Heart right ventricle (tissue), 16 donors: ENCODE data around the gene TFG. TPM values are rescaled to one million over a fixed set of nuclear protein-coding genes. Genes with fewer than 3 reads are reported as not detected.

Source experiments
- ATAC-seq, 8 donors: fragments of 200-7000 bp; cut with Tn5 transposase; one replicate each; pipeline ENCODE4 v1.9.1; 2020; ENCODE audit warnings: mild to moderate bottlenecking in 8 of 8, moderate library complexity in 8 of 8, moderate number of reproducible peaks in 1 of 8
- DNase-seq, 2 donors: peaks; one replicate each; pipeline ENCODE4 v3.0.0-alpha.2; 2020
- H3K27ac ChIP-seq, 10 donors: fragments of 200-600 bp; sonication (generic) in 2 of 10; one replicate each; pipeline versions ENCODE4 v1.5.0 to v1.8.0; 2020 to 2022; ENCODE audit warnings: mild to moderate bottlenecking in 3 of 10
- H3K27me3 ChIP-seq, 7 donors: fragments of 200-600 bp; one replicate each; pipeline ENCODE4 v1.8.0; 2021 to 2022; ENCODE audit warnings: mild to moderate bottlenecking in 2 of 7
- H3K36me3 ChIP-seq, 9 donors: fragments of 200-600 bp; sonication (generic) in 1 of 9; one replicate each; pipeline versions ENCODE4 v1.5.0 to v1.8.0; 2020 to 2022; ENCODE audit warnings: mild to moderate bottlenecking in 2 of 9
- H3K4me1 ChIP-seq, 9 donors: fragments of 200-600 bp; sonication (generic) in 1 of 9; one replicate each; pipeline versions ENCODE4 v1.5.0 to v1.8.0; 2020 to 2022; ENCODE audit warnings: mild to moderate bottlenecking in 4 of 9
- H3K4me3 ChIP-seq, 10 donors: fragments of 200-600 bp; sonication (generic) in 2 of 10; one replicate each; pipeline versions ENCODE4 v1.5.0 to v1.8.0; 2020 to 2022; ENCODE audit warnings: mild to moderate bottlenecking in 7 of 10, moderate library complexity in 2 of 10
- H3K9me3 ChIP-seq, 11 donors: fragments of 200-600 bp in 10 of 11; sonication (generic) in 2 of 11; one replicate each; pipeline versions ENCODE4 v1.5.0 to v1.8.0; 2013 to 2022; ENCODE audit warnings: mild to moderate bottlenecking in 2 of 11, control low read depth in 1 of 11, moderate library complexity in 1 of 11
- CTCF ChIP-seq, 9 donors: fragments of 200-600 bp; sonication (generic) in 2 of 9; IDR thresholded peaks; one replicate each; pipeline versions ENCODE4 v1.5.0 to v1.8.0; 2021 to 2022; ENCODE audit warnings: antibody characterized with exemption in 9 of 9, mild to moderate bottlenecking in 5 of 9, moderate library complexity in 1 of 9
- WGBS, 2 donors: extraction: QIAGEN DNeasy Blood & Tissue Kit; methylation state at CpG; one replicate each; pipeline ENCODE4 v1.1.7; 2013; ENCODE audit warnings: inconsistent platforms in 1 of 2; 5-methylcytosine and 5-hydroxymethylcytosine counted together
- intact Hi-C, 10 donors: fragments of 100-400 bp; cut with DNase I; formaldehyde crosslinking; loops; one replicate each; pipeline versions ENCODE4 v1.11.1 to v1.14.2; 2022
- polyA plus RNA-seq, 2 donors: library from polyadenylated mRNA; stranded (reverse); fragments of 200-250 nt; gene quantifications; one replicate each; pipeline ENCODE4 v1.2.3, GENCODE V29; 2013
- total RNA-seq, 10 donors: library from RNA; stranded (reverse); fragmentation: NEBNext Ultra II Directional in 3 of 10; extraction: Animal tissue kit (Norgen Biotek cat#: 25700) in 3 of 10; gene quantifications; one replicate each; pipeline versions ENCODE4 v1.2.1 to v1.2.4, GENCODE V29; 2021 to 2023
- donor health status: Arrhythmogenic right ventricular cardiomyopathy.
- donor health status: ischemic (EF 13 %, LVEDD 7.1; RV severe dilation, severe dysfunction).
- donor health status: healthy with polysubstance abuse.
- donor health status: DM: no; HTN: yes; CAD: no.
- donor health status: DM: no; HTN: no; CAD: no.
- donor health status: ischemic (EF 25% LVEDD 6.9; RV normal size, moderate dysfunction).
- donor health status: ischemic (EF 25% LVEDD 5.7; RV mildly dilated, moderate dysfunction).
- donor health status: healthy.
- donor health status: DM: yes; HTN: yes; CAD: no.
- donor health status: Ischemic cardiomyopathy.
- donor health status: ischemic (EF 35%, LVEDD 5.7; RV mildly dilated, moderate dysfunction).
- donor health status: nonischemic (EF 11% LVEDD 7.7; RV severe dilation, severe dysfunction).
- donor health status: DM: yes; HTN: yes; CAD: no.
- donor health status: PGD.
- donor health status: ischemic (EF 29% LVEDD 5.4; RV normal size, mild dysfunction).
- donor health status: nonischemic (EF 23%, LVEDD 6.1; RV moderate dilation, normal function).

The TFG gene
- total and polyA plus RNA-seq, 12 donors: 44.6 to 98.4 (median 92.4) TPM

DNA sequence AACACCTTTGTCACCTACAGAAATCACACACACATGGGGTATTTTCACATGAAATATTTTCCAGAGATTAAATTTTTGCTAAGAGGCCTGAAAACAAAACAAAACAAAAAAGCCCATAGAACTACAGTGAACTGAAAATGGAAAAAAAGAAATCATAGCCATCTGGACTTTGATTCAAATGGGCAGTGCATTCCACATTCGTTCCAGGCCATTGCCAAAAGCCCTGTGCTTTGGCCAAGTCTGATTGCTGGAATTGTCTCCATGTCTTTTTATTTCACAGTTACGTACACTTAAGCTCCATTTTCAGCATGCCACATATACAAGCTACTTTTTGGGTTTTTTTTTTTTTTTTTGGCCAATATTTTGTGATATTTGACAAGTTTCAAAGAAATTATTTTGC lies 47.1 kb downstream of the TFG start:
- no peaks in the 10 kb centered on the region for H3K9me3 ChIP-seq
- WGBS, 2 donors: 17 to 24% methylated on average over 2 of the region's 2 CpGs
- peaks cover 0 to 50% (median 11%) of the 10 kb centered on the region in 9 donors for H3K36me3 ChIP-seq
- ATAC-seq: peak in 3 of 8 donors; percentile 32 to 59 (median 53)
- TF ChIP-seq CTCF (IDR thresholded peaks at IDR 0.05): no peak
- no peak overlapping the region for H3K4me3 ChIP-seq
- DNase-seq: peak in 1 of 2 donors; percentile 20
- intact Hi-C loops: no loop called here
- peak overlapping the region in 4 of 10 donors; percentile 9 to 59 (median 18) for H3K27ac ChIP-seq
- H3K4me1 ChIP-seq: peaks cover 0 to 51% (median 15%) of the 10 kb centered on the region in 9 donors
- no peaks in the 10 kb centered on the region for H3K27me3 ChIP-seq

- ATAC-seq: no peak
Observed at GRCh38 chr3:100759159-100759558, 49.9 kb downstream of the TFG start.

GRCh38 chr3:100759950-100760349 lies 50.7 kb downstream of the TFG start:
- ATAC-seq: no peak
- Histone ChIP-seq H3K4me3 (no peak overlapping the region), H3K27me3 (no peaks in the 10 kb centered on the region), H3K27ac (no peak overlapping the region), H3K4me1 (peaks cover 0 to 37% (median 12%) of the 10 kb centered on the region in 9 donors), H3K36me3 (peaks cover 0 to 18% (median 0%) of the 10 kb centered on the region in 9 donors), H3K9me3 (no peaks in the 10 kb centered on the region)
- intact Hi-C loops: no loop called here
- TF ChIP-seq CTCF (IDR thresholded peaks at IDR 0.05): no peak
- DNase-seq: no peak

More at GRCh38 chr3:100759159-100759558, 49.9 kb downstream of the TFG start:
- TF ChIP-seq CTCF (IDR thresholded peaks at IDR 0.05): no peak
- 58 to 60% methylated on average over 3 of the region's 3 CpGs for WGBS, 2 donors
- intact Hi-C loops: no loop called here
- Histone ChIP-seq H3K9me3 (no peaks in the 10 kb centered on the region), H3K27me3 (no peaks in the 10 kb centered on the region), H3K4me3 (no peak overlapping the region), H3K4me1 (peaks cover 0 to 45% (median 15%) of the 10 kb centered on the region in 9 donors), H3K36me3 (peaks cover 0 to 24% (median 0%) of the 10 kb centered on the region in 9 donors), H3K27ac (no peak overlapping the region)
- DNase-seq: no peak

- no peak for DNase-seq
- intact Hi-C loops: no loop called here
- Histone ChIP-seq H3K36me3 (peaks cover 0 to 14% (median 0%) of the 10 kb centered on the region in 9 donors), H3K27me3 (no peaks in the 10 kb centered on the region), H3K4me1 (peaks cover 0 to 33% (median 12%) of the 10 kb centered on the region in 9 donors), H3K4me3 (no peak overlapping the region), H3K9me3 (no peaks in the 10 kb centered on the region), H3K27ac (no peak overlapping the region)
- WGBS, 2 donors: 49 to 60% methylated on average over 4 of the region's 4 CpGs
- ATAC-seq: peak in 1 of 8 donors; percentile 15
- TF ChIP-seq CTCF (IDR thresholded peaks at IDR 0.05): no peak
Observed at GRCh38 chr3:100760377-100760776, 51.1 kb downstream of the TFG start.
